Neuronal stem cell (in vitro differentiated cells): Measurements from ENCODE around the gene EIF3A. TPM values are rescaled to one million over a fixed set of nuclear protein-coding genes. Genes with fewer than 3 reads are reported as not detected.

Experiments used
- DNase-seq: peaks from one replicate; pipeline ENCODE4 v3.0.0-alpha.2; 2013; ENCODE audit warnings: low spot score
- H2AFZ ChIP-seq: one replicate; pipeline ENCODE4 v1.6.1; 2013; ENCODE audit warnings: mild to moderate bottlenecking, low read length, inconsistent platforms
- H2AK5ac ChIP-seq: 2 replicates; pipeline ENCODE4 v1.6.1; 2013; ENCODE audit warnings: low read depth, mild to moderate bottlenecking, inconsistent platforms, low read length, moderate library complexity, mixed read lengths
- H2BK120ac ChIP-seq: 2 replicates; pipeline ENCODE4 v1.6.1; 2013; ENCODE audit warnings: low read depth, mild to moderate bottlenecking, inconsistent platforms, low read length, moderate library complexity, mixed read lengths
- H2BK12ac ChIP-seq: one replicate; pipeline ENCODE4 v1.6.1; 2013; ENCODE audit warnings: low read length, inconsistent platforms
- H2BK15ac ChIP-seq: 2 replicates; pipeline ENCODE4 v1.6.1; 2013; ENCODE audit warnings: mild to moderate bottlenecking, low read length, inconsistent platforms, mixed read lengths
- H2BK5ac ChIP-seq: one replicate; pipeline ENCODE4 v1.6.1; 2013; ENCODE audit warnings: inconsistent platforms, mild to moderate bottlenecking, low read length, moderate library complexity
- H3K14ac ChIP-seq: one replicate; pipeline ENCODE4 v1.6.1; 2013; ENCODE audit warnings: low read length, inconsistent platforms
- H3K18ac ChIP-seq: 2 replicates; pipeline ENCODE4 v1.6.1; 2013; ENCODE audit warnings: low read length, inconsistent platforms
- H3K23ac ChIP-seq: 2 replicates; pipeline ENCODE4 v1.6.1; 2013; ENCODE audit warnings: low read depth, mild to moderate bottlenecking, mixed read lengths, low read length, inconsistent platforms; ENCODE audit not compliant: poor library complexity
- H3K27ac ChIP-seq: replicated peaks from 3 replicates; pipeline ENCODE4 v1.5.1; 2013; ENCODE audit warnings: low read length, inconsistent platforms
- H3K27me3 ChIP-seq, 3 experiments: 2 replicates each; pipeline ENCODE4 v1.6.1; 2013; ENCODE audit warnings: low read length in 3 of 3, mild to moderate bottlenecking in 2 of 3, inconsistent platforms in 1 of 3, low read depth in 1 of 3, mixed read lengths in 1 of 3, moderate library complexity in 1 of 3; ENCODE audit not compliant: control insufficient read depth in 3 of 3, insufficient read depth in 3 of 3
- H3K36me3 ChIP-seq, 2 donors: replicated peaks in 1 of 2; 2 replicates each; pipeline ENCODE4 v1.6.1; 2013; ENCODE audit warnings: low read length in 2 of 2; ENCODE audit not compliant: control insufficient read depth in 2 of 2, insufficient read depth in 2 of 2
- H3K4ac ChIP-seq: 2 replicates; pipeline ENCODE4 v1.6.1; 2013; ENCODE audit warnings: inconsistent platforms, mild to moderate bottlenecking, low read length, moderate library complexity
- H3K4me1 ChIP-seq, 2 donors: 1 replicate in 1 of 2; 2 replicates in 1 of 2; pipeline ENCODE4 v1.6.1; 2013; ENCODE audit warnings: low read length in 2 of 2, low read depth in 1 of 2; ENCODE audit not compliant: control insufficient read depth in 2 of 2, insufficient read depth in 1 of 2
- H3K4me2 ChIP-seq: one replicate; pipeline ENCODE4 v1.6.1; 2013; ENCODE audit warnings: mild to moderate bottlenecking, low read length, inconsistent platforms; ENCODE audit not compliant: insufficient read depth, poor library complexity, severe bottlenecking
- H3K4me3 ChIP-seq, 2 donors: 2 replicates each; pipeline ENCODE4 v1.5.1; 2013; ENCODE audit warnings: low read length in 2 of 2, mild to moderate bottlenecking in 2 of 2, inconsistent platforms in 1 of 2, moderate library complexity in 1 of 2
- H3K79me1 ChIP-seq: one replicate; pipeline ENCODE4 v1.6.1; 2013; ENCODE audit warnings: low read depth, mild to moderate bottlenecking, inconsistent platforms, low read length, moderate library complexity
- H3K9ac ChIP-seq: one replicate; pipeline ENCODE4 v1.6.1; 2013; ENCODE audit warnings: mild to moderate bottlenecking, low read depth, low read length, inconsistent platforms; ENCODE audit not compliant: poor library complexity
- H3K9me3 ChIP-seq, 2 donors: replicated peaks in 1 of 2; 2 replicates each; pipeline versions ENCODE3 to v1.6.1; 2013; ENCODE audit warnings: low read length in 2 of 2, mild to moderate bottlenecking in 2 of 2, inconsistent platforms in 1 of 2, low read depth in 1 of 2, mixed read lengths in 1 of 2, moderate library complexity in 1 of 2; ENCODE audit not compliant: control insufficient read depth in 2 of 2, insufficient read depth in 1 of 2
- H4K8ac ChIP-seq: one replicate; pipeline ENCODE4 v1.6.1; 2013; ENCODE audit warnings: low read depth, mild to moderate bottlenecking, inconsistent platforms, low read length, moderate library complexity
- H4K91ac ChIP-seq: one replicate; pipeline ENCODE4 v1.6.1; 2013; ENCODE audit warnings: low read length, low read depth, mild to moderate bottlenecking, inconsistent platforms; ENCODE audit not compliant: poor library complexity
- WGBS, 2 donors: extraction: QIAGEN DNeasy Blood & Tissue Kit; methylation state at CpG; one replicate each; pipeline ENCODE4 v1.1.7; 2013; ENCODE audit warnings: missing lambda C conversion rate in 2 of 2, mixed read lengths in 1 of 2; ENCODE audit not compliant: insufficient read length in 2 of 2, insufficient replicate concordance in 1 of 2; ENCODE audit errors: extremely low coverage in 2 of 2; 5-methylcytosine and 5-hydroxymethylcytosine counted together
- polyA plus RNA-seq, 2 experiments: library from polyadenylated mRNA; stranded (reverse); fragments of 200-250 nt; gene quantifications; one replicate each; pipeline ENCODE4 v1.2.3, GENCODE V29; 2013

EIF3A gene, protein sequence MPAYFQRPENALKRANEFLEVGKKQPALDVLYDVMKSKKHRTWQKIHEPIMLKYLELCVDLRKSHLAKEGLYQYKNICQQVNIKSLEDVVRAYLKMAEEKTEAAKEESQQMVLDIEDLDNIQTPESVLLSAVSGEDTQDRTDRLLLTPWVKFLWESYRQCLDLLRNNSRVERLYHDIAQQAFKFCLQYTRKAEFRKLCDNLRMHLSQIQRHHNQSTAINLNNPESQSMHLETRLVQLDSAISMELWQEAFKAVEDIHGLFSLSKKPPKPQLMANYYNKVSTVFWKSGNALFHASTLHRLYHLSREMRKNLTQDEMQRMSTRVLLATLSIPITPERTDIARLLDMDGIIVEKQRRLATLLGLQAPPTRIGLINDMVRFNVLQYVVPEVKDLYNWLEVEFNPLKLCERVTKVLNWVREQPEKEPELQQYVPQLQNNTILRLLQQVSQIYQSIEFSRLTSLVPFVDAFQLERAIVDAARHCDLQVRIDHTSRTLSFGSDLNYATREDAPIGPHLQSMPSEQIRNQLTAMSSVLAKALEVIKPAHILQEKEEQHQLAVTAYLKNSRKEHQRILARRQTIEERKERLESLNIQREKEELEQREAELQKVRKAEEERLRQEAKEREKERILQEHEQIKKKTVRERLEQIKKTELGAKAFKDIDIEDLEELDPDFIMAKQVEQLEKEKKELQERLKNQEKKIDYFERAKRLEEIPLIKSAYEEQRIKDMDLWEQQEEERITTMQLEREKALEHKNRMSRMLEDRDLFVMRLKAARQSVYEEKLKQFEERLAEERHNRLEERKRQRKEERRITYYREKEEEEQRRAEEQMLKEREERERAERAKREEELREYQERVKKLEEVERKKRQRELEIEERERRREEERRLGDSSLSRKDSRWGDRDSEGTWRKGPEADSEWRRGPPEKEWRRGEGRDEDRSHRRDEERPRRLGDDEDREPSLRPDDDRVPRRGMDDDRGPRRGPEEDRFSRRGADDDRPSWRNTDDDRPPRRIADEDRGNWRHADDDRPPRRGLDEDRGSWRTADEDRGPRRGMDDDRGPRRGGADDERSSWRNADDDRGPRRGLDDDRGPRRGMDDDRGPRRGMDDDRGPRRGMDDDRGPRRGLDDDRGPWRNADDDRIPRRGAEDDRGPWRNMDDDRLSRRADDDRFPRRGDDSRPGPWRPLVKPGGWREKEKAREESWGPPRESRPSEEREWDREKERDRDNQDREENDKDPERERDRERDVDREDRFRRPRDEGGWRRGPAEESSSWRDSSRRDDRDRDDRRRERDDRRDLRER (N-terminal part only)
- 107 TPM for polyA plus RNA-seq (2013, experiment 1 of 2)
- 106 TPM for polyA plus RNA-seq (2013, experiment 2 of 2)

DNA sequence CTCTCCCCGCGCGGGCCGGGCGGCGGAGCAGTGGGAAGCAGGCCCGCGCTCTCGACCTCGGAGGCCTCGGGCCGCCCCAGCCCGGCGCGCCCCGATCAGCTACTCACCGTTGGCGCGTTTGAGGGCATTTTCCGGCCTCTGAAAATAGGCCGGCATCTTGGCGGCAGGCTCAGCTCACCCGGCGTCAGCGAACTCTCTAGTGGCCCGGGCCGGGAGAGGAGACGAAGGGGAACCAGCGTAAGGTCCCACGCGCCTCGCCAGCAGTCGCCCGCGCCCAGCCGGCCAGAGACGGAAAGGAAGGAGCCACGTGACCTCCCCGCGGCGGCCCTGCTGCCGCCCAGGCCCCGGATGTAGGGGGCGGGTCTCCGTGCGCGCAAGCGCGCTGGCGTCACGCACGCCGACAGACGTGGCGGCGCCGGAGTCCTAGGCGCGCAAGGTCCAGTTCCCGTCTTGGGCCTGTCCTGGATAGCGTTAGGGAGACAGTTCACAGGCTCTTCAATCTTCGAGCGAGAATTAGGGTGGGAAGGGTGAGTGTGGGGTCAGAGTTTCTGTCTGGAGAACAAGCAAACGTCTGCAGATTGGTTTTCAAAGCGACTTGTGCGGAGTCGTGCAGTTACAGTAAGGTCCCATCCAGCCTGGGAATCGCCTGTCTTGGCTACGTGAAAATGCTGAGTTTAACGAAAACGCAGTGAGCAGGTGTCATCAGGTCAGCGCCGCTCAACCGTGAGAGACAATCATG, at the start of gene EIF3A:
TSS of gene EIF3A (minus strand) at position 297 of the 739 bp plus-strand sequence. CDS start at position 156, 141 bp downstream.
- peak; percentile 89 for DNase-seq
- WGBS, 2 donors = no CpG with 5 or more reads among the region's 74 CpGs

DNA sequence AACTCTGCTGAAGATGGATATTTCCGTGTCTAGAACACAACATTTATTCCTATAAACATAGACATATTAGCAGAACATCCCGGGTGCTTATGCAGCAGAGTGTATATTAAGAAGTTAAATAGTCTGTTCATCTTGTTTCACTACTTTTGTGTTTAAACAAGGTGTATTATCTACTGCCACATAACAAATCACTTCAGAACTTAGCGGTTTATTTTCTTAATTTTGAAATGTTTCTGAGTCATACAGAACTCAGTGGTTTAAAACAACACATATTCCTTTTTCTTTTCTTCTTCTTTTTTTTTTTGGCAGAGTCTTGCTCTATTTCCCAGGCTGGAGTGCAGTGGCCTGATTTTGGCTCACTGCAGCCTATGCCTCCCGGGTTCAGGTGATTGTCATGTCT, 49.1 kb upstream of the EIF3A start:
- Histone ChIP-seq H3K4me1 (no peaks in the 10 kb centered on the region), H2BK120ac (no peak overlapping the region), H2AFZ (no peak overlapping the region), H3K9ac (no peak overlapping the region), H2BK12ac (no peak overlapping the region), H2AK5ac (no peak overlapping the region), H3K4me2 (no peak overlapping the region), H3K79me1 (no peaks in the 10 kb centered on the region), H3K9me3 (no peaks in the 10 kb centered on the region), H3K4ac (no peak overlapping the region), H2BK15ac (no peak overlapping the region), H3K4me3 (no peak overlapping the region), H3K27me3 (no peaks in the 10 kb centered on the region), H3K27ac (no peak overlapping the region), H4K91ac (no peak overlapping the region), H3K23ac (no peak overlapping the region), H2BK5ac (no peak overlapping the region), H3K36me3 (peaks cover 37 to 91% of the 10 kb centered on the region in 2 donors), H4K8ac (no peak overlapping the region), H3K18ac (no peak overlapping the region), H3K14ac (no peak overlapping the region)
- WGBS, 2 donors = no CpG with 5 or more reads among the region's 4 CpGs
- no peak for DNase-seq

More for the DNA sequence above, at the start of gene EIF3A:
- Histone ChIP-seq H3K14ac (peak within 1 kb of the TSS; percentile 99), H3K27ac (peak within 1 kb of the TSS; percentile 66), H2AFZ (peak within 1 kb of the TSS; percentile 87), H3K4ac (no peak within 1 kb of the TSS), H2BK15ac (peak within 1 kb of the TSS; percentile 81), H4K8ac (peak within 1 kb of the TSS; percentile 30), H3K4me3 (peak within 1 kb of the TSS; percentile 55 to 95), H3K36me3 (peaks cover 2 to 33% of the 10 kb centered on the region in 2 donors), H3K23ac (peak within 1 kb of the TSS; percentile 98), H2BK12ac (peak within 1 kb of the TSS; percentile 58), H2AK5ac (peak within 1 kb of the TSS; percentile 99), H3K4me2 (peak within 1 kb of the TSS; percentile 78), H3K27me3 (no peaks in the 10 kb centered on the region), H2BK120ac (peak within 1 kb of the TSS; percentile 74), H3K9ac (peak within 1 kb of the TSS; percentile 98), H3K4me1 (peaks cover 6 to 9% of the 10 kb centered on the region in 2 donors), H4K91ac (peak within 1 kb of the TSS; percentile 65), H3K79me1 (peaks cover 9% of the 10 kb centered on the region), H3K18ac (peak within 1 kb of the TSS; percentile 99), H3K9me3 (peaks cover 0 to 3% of the 10 kb centered on the region in 2 donors), H2BK5ac (peak within 1 kb of the TSS; percentile 75)

DNA sequence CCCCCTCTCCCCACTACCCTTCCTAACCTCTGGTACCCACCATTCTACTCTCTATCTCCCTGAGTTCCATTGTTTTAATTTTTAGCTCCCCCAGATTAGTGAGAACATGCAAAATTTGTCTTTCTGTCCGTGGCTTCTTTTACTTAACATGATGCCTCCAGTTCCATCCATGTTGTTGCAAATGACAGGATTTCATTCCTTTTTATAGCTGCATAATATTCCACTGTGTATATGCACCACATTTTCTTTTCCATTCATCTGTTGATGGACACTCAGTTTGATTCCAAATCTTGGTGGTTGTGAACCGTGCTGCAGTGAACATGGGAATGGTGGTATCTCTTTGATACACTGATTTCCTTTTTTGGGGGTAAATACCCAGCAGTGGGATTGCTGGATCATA, 45.3 kb upstream of the EIF3A start:
- H3K36me3 ChIP-seq = peaks cover 27 to 93% of the 10 kb centered on the region in 2 donors
- DNase-seq = no peak

More for the DNA sequence above, 45.3 kb upstream of the EIF3A start:
- Histone ChIP-seq H3K4me2 (no peak overlapping the region), H4K8ac (no peak overlapping the region), H2BK12ac (no peak overlapping the region), H3K27me3 (no peaks in the 10 kb centered on the region), H2BK15ac (no peak overlapping the region), H3K14ac (no peak overlapping the region), H2AFZ (no peak overlapping the region), H3K4ac (no peak overlapping the region), H2AK5ac (no peak overlapping the region), H2BK120ac (no peak overlapping the region), H3K9ac (no peak overlapping the region), H4K91ac (no peak overlapping the region), H3K18ac (no peak overlapping the region), H3K9me3 (no peaks in the 10 kb centered on the region), H3K4me3 (no peak overlapping the region), H3K27ac (no peak overlapping the region), H3K4me1 (no peaks in the 10 kb centered on the region), H2BK5ac (no peak overlapping the region), H3K23ac (no peak overlapping the region), H3K79me1 (no peaks in the 10 kb centered on the region)
- WGBS, 2 donors = no CpG with 5 or more reads among the region's 2 CpGs
